Neural cell (in vitro differentiated cells): Measurements from ENCODE around the gene MMP25. TPM values are rescaled to one million over a fixed set of nuclear protein-coding genes. Genes with fewer than 3 reads are reported as not detected.
A peak's percentile ranks its signal among the peaks of the same experiment; 100 is the strongest.

Experiments
- H2AFZ ChIP-seq: fragments of 200-600, 300-800 bp; sonication (generic), shearing (Covaris generic); 2 replicates; pipeline ENCODE4 v1.6.0; 2014; ENCODE audit warnings: low read depth, mild to moderate bottlenecking, antibody characterized with exemption, low read length, moderate library complexity
- H3F3A ChIP-seq: fragments of 200-600 bp; shearing (Covaris generic); 2 replicates; pipeline ENCODE4 v1.6.1; 2016; ENCODE audit warnings: mild to moderate bottlenecking, moderate library complexity, mixed read lengths, antibody characterized with exemption, low read length; ENCODE audit not compliant: insufficient read depth, poor library complexity, severe bottlenecking
- H3K27ac ChIP-seq: fragments of 200-600, 300-800 bp; sonication (generic), shearing (Covaris generic); 2 replicates; pipeline ENCODE4 v1.5.1; 2014; ENCODE audit warnings: mild to moderate bottlenecking, low read length, moderate library complexity
- H3K27me3 ChIP-seq: fragments of 300-800, 200-600 bp; sonication (generic), shearing (Covaris generic); 2 replicates; pipeline ENCODE4 v1.6.0; 2014; ENCODE audit warnings: mild to moderate bottlenecking, low read depth, low read length, moderate library complexity; ENCODE audit not compliant: insufficient read depth
- H3K36me3 ChIP-seq: fragments of 300-800, 200-600 bp; sonication (generic), shearing (Covaris generic); 2 replicates; pipeline ENCODE4 v1.5.1; 2014; ENCODE audit warnings: mild to moderate bottlenecking, antibody characterized with exemption, low read length, moderate library complexity; ENCODE audit not compliant: insufficient read depth
- H3K4me2 ChIP-seq: fragments of 300-800, 200-600 bp; sonication (generic), shearing (Covaris generic); 2 replicates; pipeline ENCODE4 v1.6.0; 2014; ENCODE audit warnings: mild to moderate bottlenecking, low read length
- H3K4me3 ChIP-seq: fragments of 300-800, 200-600 bp; sonication (generic), shearing (Covaris generic); 2 replicates; pipeline ENCODE4 v1.5.1; 2014; ENCODE audit warnings: mild to moderate bottlenecking, low read length, moderate library complexity
- H3K79me2 ChIP-seq: fragments of 200-600 bp; shearing (Covaris generic); replicated peaks from 2 replicates; pipeline ENCODE4 v1.6.0; 2014; ENCODE audit warnings: mild to moderate bottlenecking, low read length, moderate library complexity; ENCODE audit not compliant: insufficient read depth
- H3K9ac ChIP-seq: fragments of 300-800, 200-600 bp; sonication (generic), shearing (Covaris generic); 2 replicates; pipeline ENCODE4 v1.6.1; 2016; ENCODE audit warnings: mild to moderate bottlenecking, low read length, mixed read lengths
- H3K9me2 ChIP-seq: fragments of 200-600 bp; shearing (Covaris generic); 2 replicates; pipeline ENCODE4 v1.6.1; 2016; ENCODE audit warnings: mild to moderate bottlenecking, low read length, mixed read lengths; ENCODE audit not compliant: insufficient read depth
- H3K9me3 ChIP-seq: fragments of 200-600, 300-800 bp; sonication (generic), shearing (Covaris generic); 2 replicates; pipeline ENCODE4 v1.6.1; 2016; ENCODE audit warnings: mild to moderate bottlenecking, mixed run types, low read length, moderate library complexity, mixed read lengths
- H4K20me1 ChIP-seq: fragments of 200-600 bp; shearing (Covaris generic); 2 replicates; pipeline ENCODE4 v1.6.1; 2016; ENCODE audit warnings: mild to moderate bottlenecking, mixed run types; ENCODE audit not compliant: insufficient read depth
- CTCF ChIP-seq: fragments of 450-650 bp; IDR thresholded peaks from 2 replicates; pipeline ENCODE4 v1.5.1; 2014; ENCODE audit warnings: antibody characterized with exemption, mild to moderate bottlenecking, moderate library complexity; ENCODE audit not compliant: poor library complexity, severe bottlenecking
- EP300 ChIP-seq: fragments of 450-650 bp; conservative IDR thresholded peaks from 2 replicates; pipeline ENCODE4 v1.6.1; 2014; ENCODE audit warnings: antibody characterized with exemption, mild to moderate bottlenecking, moderate library complexity; ENCODE audit not compliant: poor library complexity, severe bottlenecking
- EZH2 ChIP-seq: fragments of 200-600, 300-800 bp; shearing (Covaris generic), sonication (generic); IDR thresholded peaks from 2 replicates; pipeline ENCODE4 v1.6.1; 2014; ENCODE audit warnings: antibody characterized with exemption, low read length, borderline replicate concordance, mild to moderate bottlenecking; ENCODE audit not compliant: insufficient read depth, poor library complexity, severe bottlenecking
- MXI1 ChIP-seq: fragments of 450-650 bp; conservative IDR thresholded peaks from 2 replicates; pipeline ENCODE4 v1.6.1; 2014; ENCODE audit warnings: antibody characterized with exemption, mild to moderate bottlenecking; ENCODE audit not compliant: poor library complexity, severe bottlenecking
- POLR2AphosphoS5 ChIP-seq: IDR thresholded peaks from 2 replicates; pipeline ENCODE4 v1.6.1; 2012
- RAD21 ChIP-seq: fragments of 450-650 bp; conservative IDR thresholded peaks from 2 replicates; pipeline ENCODE4 v1.6.1; 2014; ENCODE audit warnings: antibody characterized with exemption, mild to moderate bottlenecking, moderate library complexity
- SMC3 ChIP-seq: fragments of 450-650 bp; conservative IDR thresholded peaks from 2 replicates; pipeline ENCODE4 v1.6.1; 2014; ENCODE audit warnings: antibody characterized with exemption, mild to moderate bottlenecking, moderate library complexity; ENCODE audit not compliant: poor library complexity
- polyA plus RNA-seq: library from polyadenylated mRNA; depleted of rRNA; stranded (reverse); fragments of >200 nt; gene quantifications from 2 replicates; pipeline ENCODE4 v1.2.3, GENCODE V29; 2014

MMP25 gene
- polyA plus RNA-seq, 1 donor from 2014 or later, result not detected

DNA sequence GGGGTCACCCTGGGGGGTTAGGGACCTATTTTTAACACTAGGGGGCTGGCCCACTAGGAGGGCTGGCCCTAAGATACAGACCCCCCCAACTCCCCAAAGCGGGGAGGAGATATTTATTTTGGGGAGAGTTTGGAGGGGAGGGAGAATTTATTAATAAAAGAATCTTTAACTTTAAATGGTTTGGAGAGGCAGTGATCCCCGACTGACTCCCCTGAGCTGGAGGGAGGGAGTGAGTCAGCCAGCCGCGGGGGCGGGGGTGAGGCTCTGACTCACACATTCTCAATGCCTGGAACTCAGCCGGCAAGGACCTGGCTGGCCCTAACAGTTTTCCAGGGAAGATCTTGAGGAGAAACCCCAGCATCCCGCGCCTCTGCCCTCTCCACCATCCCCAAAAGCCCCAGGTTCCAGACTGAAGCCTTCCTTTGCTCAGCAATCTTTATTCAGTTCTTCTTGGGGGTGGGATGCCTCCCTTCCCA lies 24.1 kb upstream of the MMP25 start:
- TF ChIP-seq MXI1 (no peak), RAD21 (no peak), EZH2 (no peak), SMC3 (no peak), POLR2AphosphoS5 (no peak), EP300 (no peak), CTCF (no peak)
- Histone ChIP-seq H3K27ac (no peak overlapping the region), H3K9ac (no peak overlapping the region)

DNA sequence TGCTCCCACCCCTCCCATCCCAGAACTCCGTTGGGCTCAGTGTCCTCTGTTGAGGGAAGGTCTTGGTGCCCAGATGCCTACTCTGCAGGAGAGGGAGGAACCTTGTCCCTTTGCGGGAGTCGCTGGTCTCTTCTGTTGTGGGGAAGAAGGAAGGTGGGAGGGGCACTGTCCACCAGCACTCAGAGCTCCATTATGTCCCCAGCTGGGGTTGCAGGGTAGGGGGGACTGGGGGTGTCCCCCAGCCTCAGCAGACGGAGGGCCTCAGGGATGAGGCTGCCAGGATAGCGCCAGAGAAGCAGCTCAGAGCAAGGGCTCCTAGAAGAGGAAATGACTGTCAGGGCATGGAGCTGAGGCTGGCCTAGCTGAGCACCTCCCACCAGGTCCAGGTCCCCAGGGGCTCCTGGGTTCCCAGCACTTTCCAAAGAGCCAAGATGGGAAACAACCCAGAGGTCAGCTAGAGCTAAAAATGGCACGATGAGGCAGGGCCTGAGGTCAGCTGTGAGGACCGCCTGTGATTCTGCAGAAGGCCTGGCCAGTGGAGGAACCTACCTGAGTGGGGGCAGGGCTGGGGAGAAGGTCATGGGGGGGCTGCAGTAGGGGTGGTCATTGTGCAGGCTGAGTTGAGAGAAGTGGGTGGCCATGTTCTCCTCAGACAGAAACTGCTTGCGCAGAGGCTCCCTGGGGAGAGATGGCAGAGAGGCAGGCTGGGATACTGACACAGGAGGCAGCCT lies 23.5 kb upstream of the MMP25 start:
- Histone ChIP-seq H3K9ac (peak overlapping the region; percentile 83), H3K9me2 (no peaks in the 10 kb centered on the region), H3K9me3 (no peaks in the 10 kb centered on the region), H3F3A (no peaks in the 10 kb centered on the region), H4K20me1 (no peaks in the 10 kb centered on the region), H3K4me2 (peak overlapping the region; percentile 71), H3K79me2 (no peaks in the 10 kb centered on the region), H3K4me3 (peak overlapping the region; percentile 82), H3K36me3 (no peaks in the 10 kb centered on the region), H2AFZ (no peak overlapping the region), H3K27me3 (peaks cover 28% of the 10 kb centered on the region), H3K27ac (no peak overlapping the region)
- TF ChIP-seq EP300 (no peak), POLR2AphosphoS5 (no peak)

More for the DNA sequence above, 24.1 kb upstream of the MMP25 start:
- H3K9me3 ChIP-seq, result no peaks in the 10 kb centered on the region
- H3K36me3 ChIP-seq, result no peaks in the 10 kb centered on the region
- H3F3A ChIP-seq, result no peaks in the 10 kb centered on the region
- H3K4me3 ChIP-seq, result peak overlapping the region; percentile 82
- H4K20me1 ChIP-seq, result no peaks in the 10 kb centered on the region
- H3K4me2 ChIP-seq, result no peak overlapping the region
- H3K79me2 ChIP-seq, result no peaks in the 10 kb centered on the region
- H3K27me3 ChIP-seq, result peaks cover 34% of the 10 kb centered on the region
- no peak overlapping the region for H2AFZ ChIP-seq
- H3K9me2 ChIP-seq, result no peaks in the 10 kb centered on the region

- Histone ChIP-seq H3F3A (no peaks in the 10 kb centered on the region), H3K4me3 (peak overlapping the region; percentile 82), H3K9ac (peak overlapping the region; percentile 83), H3K4me2 (peak overlapping the region; percentile 71), H3K9me3 (no peaks in the 10 kb centered on the region), H3K36me3 (no peaks in the 10 kb centered on the region), H3K9me2 (no peaks in the 10 kb centered on the region), H3K27me3 (peaks cover 23% of the 10 kb centered on the region), H3K27ac (no peak overlapping the region), H3K79me2 (no peaks in the 10 kb centered on the region), H2AFZ (peak overlapping the region; percentile 87), H4K20me1 (no peaks in the 10 kb centered on the region)
- no peak for TF ChIP-seq SMC3
- TF ChIP-seq EZH2, result no peak
These were observed 23.0 kb upstream of the MMP25 start for GRCh38 chr16:3023415-3023668.
